MM.1S (cell line): ENCODE results near the gene ADD2.

Experiments used
- CTCF ChIP-seq: fragments of 300-600 bp; sonication (generic); IDR thresholded peaks from 2 replicates; pipeline ENCODE4 v1.5.1; 2016; ENCODE audit warnings: antibody characterized with exemption, low read length, mixed read lengths
- EZH2 ChIP-seq: fragments of 300-600 bp; sonication (generic); optimal IDR thresholded peaks from 2 replicates; pipeline ENCODE3; 2017; ENCODE audit warnings: low read depth, mild to moderate bottlenecking, antibody characterized with exemption, low read length, mixed read lengths
- EZH2phosphoT487 ChIP-seq: fragments of 300-600 bp; sonication (generic); IDR thresholded peaks from 2 replicates; pipeline ENCODE4 v1.6.1; 2018; ENCODE audit warnings: antibody characterized with exemption, low read length

GRCh38 chr2:70708376-70709199 is 59.4 kb downstream of the ADD2 start:
- TF ChIP-seq CTCF = no peak
- no peak for TF ChIP-seq EZH2phosphoT487
- no peak for TF ChIP-seq EZH2
